Lower lobe of right lung (tissue), 2 donors: ENCODE data around the gene PLCL2. TPM values are rescaled to one million over a fixed set of nuclear protein-coding genes. Genes with fewer than 3 reads are reported as not detected.
A peak's percentile ranks its signal among the peaks of the same experiment; 100 is the strongest.

ENCODE experiments used
- ATAC-seq, 2 donors: fragments of 200-7000 bp; cut with Tn5 transposase; one replicate each; pipeline ENCODE4 v1.9.1; 2020 to 2022; ENCODE audit warnings: mild to moderate bottlenecking in 2 of 2, moderate library complexity in 2 of 2
- DNase-seq: peaks from one replicate; pipeline ENCODE4 v3.0.0-alpha.2; 2020
- H3K27ac ChIP-seq: fragments of 200-600 bp; one replicate; pipeline ENCODE4 v1.8.0; 2022
- H3K27me3 ChIP-seq: fragments of 200-600 bp; one replicate; pipeline ENCODE4 v1.8.0; 2022; ENCODE audit warnings: low read depth
- H3K36me3 ChIP-seq: fragments of 200-600 bp; one replicate; pipeline ENCODE4 v1.8.0; 2022; ENCODE audit warnings: mild to moderate bottlenecking
- H3K4me1 ChIP-seq: fragments of 200-600 bp; one replicate; pipeline ENCODE4 v1.8.0; 2022
- H3K4me3 ChIP-seq: fragments of 200-600 bp; one replicate; pipeline ENCODE4 v1.8.0; 2022; ENCODE audit warnings: mild to moderate bottlenecking
- H3K9me3 ChIP-seq: fragments of 200-600 bp; one replicate; pipeline ENCODE4 v1.8.0; 2022
- intact Hi-C: fragments of 100-400 bp; cut with DNase I; formaldehyde crosslinking; loops from one replicate; pipeline ENCODE4 v1.11.0; 2022
- total RNA-seq: library from RNA; stranded (reverse); fragmentation: NEBNext Ultra II Directional; extraction: Animal tissue kit (Norgen Biotek cat#: 25700); gene quantifications from one replicate; pipeline ENCODE4 v1.2.1, GENCODE V29; 2021
- TF ChIP-seq, protein P1 (sequence below): fragments of 200-600 bp; IDR thresholded peaks from one replicate; pipeline ENCODE4 v1.8.0; 2022; ENCODE audit warnings: antibody characterized with exemption, mild to moderate bottlenecking
- donor health status: DM: no; HTN: yes; CAD: no; lungs with severe emphysema.

PLCL2 gene
- total RNA-seq, 1 donor from 2014 or later, result 12.1 TPM

DNA sequence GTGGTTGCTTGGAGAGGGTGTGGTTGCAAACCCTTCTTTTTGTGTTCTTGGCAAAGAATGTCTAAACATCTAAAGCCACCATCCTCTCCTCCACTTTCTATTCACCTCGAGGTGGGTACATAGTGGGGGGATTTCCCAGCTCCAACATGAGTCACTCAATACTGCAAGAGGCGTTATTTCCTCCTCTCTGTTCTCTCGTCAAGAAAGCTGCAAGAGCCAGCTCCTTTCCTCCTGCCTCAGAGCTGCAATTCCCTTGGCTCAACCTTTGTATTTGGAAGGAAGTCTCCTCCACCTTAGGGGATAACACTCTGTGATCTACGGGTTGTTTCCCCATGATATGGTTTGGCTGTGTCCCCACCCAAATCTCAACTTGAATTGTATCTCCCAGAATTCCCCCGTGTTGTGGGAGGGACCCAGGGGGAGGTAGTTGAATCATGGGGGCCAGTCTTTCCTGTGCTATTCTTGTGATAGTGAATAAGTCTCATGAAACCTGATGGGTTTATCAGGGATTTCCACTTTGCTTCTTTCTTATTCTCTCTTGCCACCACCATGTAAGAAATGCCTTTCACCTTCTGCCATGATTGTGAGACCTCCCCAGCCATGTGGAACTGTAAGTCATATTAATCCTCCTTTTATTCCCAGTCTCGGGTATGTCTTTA, 138.4 kb downstream of the PLCL2 start:
- ATAC-seq, result peak in 1 of 2 donors; percentile 62
- H3K27ac ChIP-seq, result no peak overlapping the region

GRCh38 chr3:17025594-17026139, 140.9 kb downstream of the PLCL2 start:
- Histone ChIP-seq H3K9me3 (no peaks in the 10 kb centered on the region), H3K27me3 (no peaks in the 10 kb centered on the region), H3K4me1 (no peaks in the 10 kb centered on the region), H3K4me3 (no peak overlapping the region), H3K36me3 (no peaks in the 10 kb centered on the region), H3K27ac (no peak overlapping the region)
- ATAC-seq, result no peak
- TF ChIP-seq, protein P1, sequence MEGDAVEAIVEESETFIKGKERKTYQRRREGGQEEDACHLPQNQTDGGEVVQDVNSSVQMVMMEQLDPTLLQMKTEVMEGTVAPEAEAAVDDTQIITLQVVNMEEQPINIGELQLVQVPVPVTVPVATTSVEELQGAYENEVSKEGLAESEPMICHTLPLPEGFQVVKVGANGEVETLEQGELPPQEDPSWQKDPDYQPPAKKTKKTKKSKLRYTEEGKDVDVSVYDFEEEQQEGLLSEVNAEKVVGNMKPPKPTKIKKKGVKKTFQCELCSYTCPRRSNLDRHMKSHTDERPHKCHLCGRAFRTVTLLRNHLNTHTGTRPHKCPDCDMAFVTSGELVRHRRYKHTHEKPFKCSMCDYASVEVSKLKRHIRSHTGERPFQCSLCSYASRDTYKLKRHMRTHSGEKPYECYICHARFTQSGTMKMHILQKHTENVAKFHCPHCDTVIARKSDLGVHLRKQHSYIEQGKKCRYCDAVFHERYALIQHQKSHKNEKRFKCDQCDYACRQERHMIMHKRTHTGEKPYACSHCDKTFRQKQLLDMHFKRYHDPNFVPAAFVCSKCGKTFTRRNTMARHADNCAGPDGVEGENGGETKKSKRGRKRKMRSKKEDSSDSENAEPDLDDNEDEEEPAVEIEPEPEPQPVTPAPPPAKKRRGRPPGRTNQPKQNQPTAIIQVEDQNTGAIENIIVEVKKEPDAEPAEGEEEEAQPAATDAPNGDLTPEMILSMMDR, result no peak
- intact Hi-C loops, result no loop called here
- DNase-seq, result no peak

More for the DNA sequence above, 138.4 kb downstream of the PLCL2 start:
- Histone ChIP-seq H3K36me3 (no peaks in the 10 kb centered on the region), H3K27me3 (no peaks in the 10 kb centered on the region), H3K9me3 (no peaks in the 10 kb centered on the region), H3K4me1 (no peaks in the 10 kb centered on the region), H3K4me3 (no peak overlapping the region)
- DNase-seq, result no peak
- TF ChIP-seq, protein P1, result no peak
- intact Hi-C loops, result no loop called here

- ATAC-seq, result peak; percentile 82 to 90
Observed at GRCh38 chr3:17027318-17027717, 142.6 kb downstream of the PLCL2 start.

GRCh38 chr3:17028363-17028762, 143.6 kb downstream of the PLCL2 start:
- no peaks in the 10 kb centered on the region for H3K36me3 ChIP-seq
- no peak overlapping the region for H3K27ac ChIP-seq
- H3K27me3 ChIP-seq, result no peaks in the 10 kb centered on the region
- no peaks in the 10 kb centered on the region for H3K4me1 ChIP-seq
- no peak overlapping the region for H3K4me3 ChIP-seq
- TF ChIP-seq, protein P1, result no peak
- intact Hi-C loops, result no loop called here
- DNase-seq, result no peak
- no peak for ATAC-seq
- no peaks in the 10 kb centered on the region for H3K9me3 ChIP-seq

More at GRCh38 chr3:17027318-17027717, 142.6 kb downstream of the PLCL2 start:
- H3K27ac ChIP-seq, result no peak overlapping the region
- TF ChIP-seq, protein P1, result no peak
- no peaks in the 10 kb centered on the region for H3K27me3 ChIP-seq
- no peaks in the 10 kb centered on the region for H3K4me1 ChIP-seq
- no peak for DNase-seq
- intact Hi-C loops, result no loop called here
- no peaks in the 10 kb centered on the region for H3K9me3 ChIP-seq
- H3K36me3 ChIP-seq, result no peaks in the 10 kb centered on the region
- H3K4me3 ChIP-seq, result no peak overlapping the region

DNA sequence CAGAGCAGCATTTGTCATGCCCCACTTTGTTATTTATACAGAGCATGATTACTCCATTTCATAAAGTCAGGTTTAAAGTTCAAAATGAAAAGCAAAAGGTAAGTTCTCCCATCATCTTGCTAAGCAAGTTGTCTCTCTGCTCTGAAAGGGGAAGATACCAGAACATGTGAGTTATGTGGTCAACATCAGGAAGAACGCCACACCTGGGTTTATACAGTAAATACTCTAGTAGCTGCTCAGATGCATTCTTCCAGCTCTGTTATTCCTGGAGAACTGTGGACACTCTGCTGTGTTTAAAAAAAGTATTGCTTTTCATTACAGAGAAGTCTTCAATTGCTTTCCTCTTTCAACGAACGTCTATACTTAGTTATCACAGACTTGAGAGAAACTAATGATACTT, 145.7 kb downstream of the PLCL2 start:
- intact Hi-C loops, result no loop called here
- H3K27ac ChIP-seq, result no peak overlapping the region
- no peaks in the 10 kb centered on the region for H3K27me3 ChIP-seq
- no peaks in the 10 kb centered on the region for H3K36me3 ChIP-seq
- no peak for DNase-seq
- TF ChIP-seq, protein P1, result no peak
- H3K4me1 ChIP-seq, result no peaks in the 10 kb centered on the region
- H3K9me3 ChIP-seq, result no peaks in the 10 kb centered on the region
- H3K4me3 ChIP-seq, result no peak overlapping the region
- no peak for ATAC-seq
